Umbilical cord (tissue), 2 donors: Measurements from ENCODE around the gene RIMBP3C. TPM values are rescaled to one million over a fixed set of nuclear protein-coding genes. Genes with fewer than 3 reads are reported as not detected.
"Not testable (repeated sequence)": the region's sequence is repeated elsewhere in the genome, so short reads cannot be mapped to it uniquely, and the experiment has no call there.

Experiments used
- DNase-seq: peaks from one replicate; pipeline ENCODE4 v3.0.0-alpha.2; 2015; ENCODE audit warnings: low spot score
- total RNA-seq: library from RNA; depleted of rRNA; stranded (reverse); fragments of >200 nt; gene quantifications from one replicate; pipeline ENCODE4 v1.2.3, GENCODE V29; 2014; ENCODE audit warnings: low replicate concordance; ENCODE audit not compliant: insufficient read depth

Gene RIMBP3C
- total RNA-seq, 1 donor from 2014 or later: not detected

- DNase-seq: no peak
These were observed 28.2 kb upstream of the RIMBP3C start for GRCh38 chr22:21579474-21579851.

GRCh38 chr22:21573750-21574494, 22.7 kb upstream of the RIMBP3C start:
- DNase-seq: no peak

GRCh38 chr22:21573293-21573734, 22.1 kb upstream of the RIMBP3C start:
- no peak for DNase-seq

GRCh38 chr22:21571679-21572078, 20.4 kb upstream of the RIMBP3C start:
- DNase-seq: no peak

GRCh38 chr22:21570398-21570797, 19.1 kb upstream of the RIMBP3C start:
- DNase-seq: no peak

- no peak for DNase-seq
These were observed 18.4 kb upstream of the RIMBP3C start for GRCh38 chr22:21569459-21570170.

GRCh38 chr22:21569076-21569427, 17.8 kb upstream of the RIMBP3C start:
- DNase-seq: not testable (repeated sequence)

- DNase-seq: no peak
These were observed 17.2 kb upstream of the RIMBP3C start for GRCh38 chr22:21568347-21569075.

GRCh38 chr22:21567456-21568346, 16.4 kb upstream of the RIMBP3C start, which contains the start of gene UBE2L3:
UBE2L3 (plus strand) TSS chr22:21567714; CDS start chr22:21567745, 31 bp downstream.
- DNase-seq: peak; percentile 86

- DNase-seq: no peak
These were observed 13.2 kb upstream of the RIMBP3C start for GRCh38 chr22:21564411-21564810.

GRCh38 chr22:21563912-21564311, 12.7 kb upstream of the RIMBP3C start:
- no peak for DNase-seq

- not testable (repeated sequence) for DNase-seq
These were observed 9.4 kb upstream of the RIMBP3C start for GRCh38 chr22:21560657-21561056.

- DNase-seq: not testable (repeated sequence)
These were observed 8.3 kb upstream of the RIMBP3C start for GRCh38 chr22:21559345-21560125.

GRCh38 chr22:21550678-21551047, 598 bp downstream of the RIMBP3C start:
- DNase-seq: not testable (repeated sequence)

GRCh38 chr22:21550008-21550677, 1.1 kb downstream of the RIMBP3C start:
- not testable (repeated sequence) for DNase-seq

- DNase-seq: not testable (repeated sequence)
These were observed 1.7 kb downstream of the RIMBP3C start for GRCh38 chr22:21549558-21549957.

- not testable (repeated sequence) for DNase-seq
These were observed 6.6 kb downstream of the RIMBP3C start for GRCh38 chr22:21544432-21545322.

- DNase-seq: not testable (repeated sequence)
These were observed 11.4 kb downstream of the RIMBP3C start for GRCh38 chr22:21539862-21540261.
